HUES64 (cell line): ENCODE measurements around the gene KRTAP5-4.
"Not testable (repeated sequence)": the region's sequence is repeated elsewhere in the genome, so short reads cannot be mapped to it uniquely, and the experiment has no call there.

ENCODE experiments used
- H3K27ac ChIP-seq: 2 replicates; pipeline ENCODE4 v1.7.0; 2013; ENCODE audit warnings: low read depth, low read length, inconsistent platforms
- H3K27me3 ChIP-seq: 2 replicates; pipeline ENCODE4 v1.6.1; 2013; ENCODE audit warnings: mild to moderate bottlenecking, low read length; ENCODE audit not compliant: insufficient read depth
- H3K36me3 ChIP-seq: 2 replicates; pipeline ENCODE4 v1.6.1; 2013; ENCODE audit warnings: mild to moderate bottlenecking, low read length; ENCODE audit not compliant: insufficient read depth
- H3K4me1 ChIP-seq: 2 replicates; pipeline ENCODE4 v1.6.1; 2013; ENCODE audit warnings: mild to moderate bottlenecking, low read length, moderate library complexity; ENCODE audit not compliant: insufficient read depth
- H3K4me3 ChIP-seq: 2 replicates; pipeline ENCODE4 v1.5.1; 2013; ENCODE audit warnings: mild to moderate bottlenecking, low read length, moderate library complexity
- H3K9ac ChIP-seq: 2 replicates; pipeline ENCODE4 v1.6.1; 2013; ENCODE audit warnings: mild to moderate bottlenecking, low read depth, low read length
- H3K9me3 ChIP-seq: 2 replicates; pipeline ENCODE4 v1.6.1; 2013; ENCODE audit warnings: low read depth, low read length; ENCODE audit not compliant: insufficient read depth
- WGBS: fragments of 150-250, 120-280 bp; methylation state at CpG from one replicate; pipeline ENCODE4 v1.1.7; 2013; ENCODE audit warnings: missing lambda C conversion rate; 5-methylcytosine and 5-hydroxymethylcytosine counted together

Gene KRTAP5-4

DNA sequence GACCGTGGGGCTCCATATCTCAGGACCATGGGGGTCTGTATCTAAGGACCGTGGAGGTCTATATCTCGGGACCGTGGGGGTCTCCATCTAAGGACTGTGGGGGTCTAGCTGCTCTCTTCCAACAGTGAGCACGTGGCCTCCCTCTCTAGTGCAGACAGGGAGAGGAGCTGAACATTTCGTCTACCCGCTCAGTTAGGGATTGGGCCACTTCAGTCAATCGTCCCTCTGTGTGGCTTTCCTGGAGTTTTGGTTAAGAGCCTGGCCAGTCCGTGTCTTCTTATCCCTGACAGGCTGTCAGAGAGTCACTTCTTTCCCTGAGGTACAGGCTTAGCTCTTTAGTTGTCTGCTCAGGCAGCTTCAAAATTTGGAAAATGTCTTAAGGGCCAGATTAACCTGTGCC, 40.0 kb downstream of the KRTAP5-4 start:
- Histone ChIP-seq H3K4me1 (no peaks in the 10 kb centered on the region), H3K36me3 (no peaks in the 10 kb centered on the region), H3K9ac (no peak overlapping the region), H3K4me3 (no peak overlapping the region), H3K27me3 (0 out of 2 replicates have a peak, but pooled peaks cover under 1% of the 10 kb centered on the region), H3K27ac (no peak overlapping the region), H3K9me3 (no peaks in the 10 kb centered on the region)
- WGBS, result 90% methylated on average over 9 of the region's 9 CpGs

DNA sequence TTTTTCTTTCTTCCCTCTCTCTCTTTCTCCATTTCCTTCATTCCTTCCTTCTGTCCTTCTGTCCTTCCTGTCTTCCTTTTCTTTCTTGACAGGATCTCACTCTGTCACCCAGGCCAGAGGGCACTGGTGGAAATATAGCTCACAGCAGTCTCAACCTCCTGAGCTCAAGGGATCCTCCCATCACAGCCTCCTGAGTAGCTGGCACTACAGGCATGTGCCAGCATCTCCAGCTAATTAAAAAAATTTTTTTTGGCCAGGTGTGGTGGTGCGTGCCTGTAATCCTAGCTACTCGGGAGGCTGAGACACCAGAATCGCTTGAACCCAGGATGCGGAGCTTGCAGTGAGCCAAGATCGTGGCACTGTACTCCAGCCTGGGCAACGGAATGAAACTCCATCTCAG, 45.1 kb downstream of the KRTAP5-4 start:
- Histone ChIP-seq H3K9me3 (no peaks in the 10 kb centered on the region), H3K4me1 (no peaks in the 10 kb centered on the region; the same call in 1 of the 2 replicates), H3K9ac (no peak overlapping the region), H3K27me3 (peaks cover 42% of the 10 kb centered on the region), H3K36me3 (no peaks in the 10 kb centered on the region), H3K27ac (no peak overlapping the region), H3K4me3 (no peak overlapping the region)
- 87% methylated on average over 6 of the region's 6 CpGs for WGBS

DNA sequence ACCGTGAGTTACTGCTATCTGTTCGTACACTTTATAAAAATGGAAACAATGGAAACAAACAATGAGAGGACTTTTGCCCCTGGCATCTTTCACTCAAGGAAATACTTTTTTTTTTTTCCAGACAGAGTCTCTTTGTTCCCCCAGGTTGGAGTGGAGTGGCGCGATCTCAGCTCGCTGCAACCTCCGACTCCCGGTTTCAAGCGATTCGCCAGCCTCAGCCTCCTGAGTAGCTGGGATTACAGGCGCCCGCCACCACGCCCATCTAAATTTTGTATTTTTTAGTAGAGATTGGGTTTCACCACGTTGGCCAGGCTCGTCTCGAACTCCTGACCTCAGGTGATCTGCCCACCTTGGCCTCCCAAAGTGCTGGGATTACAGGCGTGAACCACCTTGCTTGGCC, 46.2 kb downstream of the KRTAP5-4 start:
- H3K27ac ChIP-seq, H3K4me1 ChIP-seq, H3K4me3 ChIP-seq, H3K9ac ChIP-seq, H3K9me3 ChIP-seq, H3K36me3 ChIP-seq: not testable (repeated sequence)
- WGBS, result 93% methylated on average over 16 of the region's 16 CpGs
- peaks cover 51% of the 10 kb centered on the region for H3K27me3 ChIP-seq

DNA sequence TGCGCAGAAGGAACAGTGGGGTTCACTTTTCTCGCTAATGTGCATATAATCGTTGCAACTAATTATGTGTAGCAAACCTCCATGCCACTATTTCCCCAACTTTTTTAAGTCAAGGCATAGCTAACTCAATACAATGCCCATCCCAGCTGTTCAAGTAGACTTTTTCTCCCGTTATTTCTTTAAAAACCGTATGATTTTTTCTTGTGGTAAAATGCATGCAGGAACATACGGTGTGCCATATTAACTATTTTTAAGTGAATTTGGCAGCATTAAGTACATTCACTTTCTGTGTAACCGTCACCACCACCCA, 47.0 kb downstream of the KRTAP5-4 start:
- Histone ChIP-seq H3K9me3 (no peaks in the 10 kb centered on the region), H3K4me3 (no peak overlapping the region), H3K36me3 (no peaks in the 10 kb centered on the region), H3K27ac (no peak overlapping the region), H3K27me3 (peaks cover 59% of the 10 kb centered on the region), H3K9ac (no peak overlapping the region), H3K4me1 (no peaks in the 10 kb centered on the region; the same call in 1 of the 2 replicates)
- WGBS, result 41% methylated on average over 7 of the region's 7 CpGs

DNA sequence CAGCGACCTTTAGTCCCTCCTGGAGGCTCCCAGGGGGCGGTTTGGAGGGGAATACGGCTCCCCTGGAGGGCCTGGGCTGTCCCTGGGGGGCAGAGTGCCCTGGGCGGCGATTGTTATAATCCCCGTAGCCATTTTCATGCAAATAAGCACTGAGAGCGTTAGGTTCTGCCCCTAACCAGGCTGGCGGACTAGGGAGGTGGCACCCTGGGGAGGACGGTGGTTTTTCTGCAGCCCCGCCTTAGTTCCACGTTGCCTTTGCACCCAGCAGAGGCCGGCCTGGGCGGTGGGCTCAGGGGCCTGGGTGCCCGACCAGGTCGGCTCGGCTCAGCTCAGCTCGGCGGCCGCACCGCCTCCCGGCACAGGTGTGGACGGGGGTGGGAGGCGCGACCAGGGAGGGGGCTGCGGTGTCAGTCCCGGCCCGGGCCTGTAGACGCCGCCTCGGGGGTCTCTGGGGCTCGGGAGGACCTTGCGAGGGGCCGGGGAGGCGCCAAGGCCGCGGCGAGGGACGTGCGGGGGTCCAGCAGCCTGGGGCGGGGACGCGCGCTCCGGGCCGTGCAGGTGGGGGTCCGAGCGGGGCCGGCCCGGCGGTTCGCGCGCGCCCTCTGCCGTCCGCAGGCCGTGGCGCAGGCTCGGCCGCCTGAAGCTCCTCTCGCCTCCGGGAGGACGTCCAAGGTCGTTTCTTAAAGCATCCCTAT, 47.6 kb downstream of the KRTAP5-4 start:
- peak overlapping the region; percentile 48 for H3K4me3 ChIP-seq
- under 1% methylated on average over 64 of the region's 64 CpGs for whole genome bisulfite sequencing

DNA sequence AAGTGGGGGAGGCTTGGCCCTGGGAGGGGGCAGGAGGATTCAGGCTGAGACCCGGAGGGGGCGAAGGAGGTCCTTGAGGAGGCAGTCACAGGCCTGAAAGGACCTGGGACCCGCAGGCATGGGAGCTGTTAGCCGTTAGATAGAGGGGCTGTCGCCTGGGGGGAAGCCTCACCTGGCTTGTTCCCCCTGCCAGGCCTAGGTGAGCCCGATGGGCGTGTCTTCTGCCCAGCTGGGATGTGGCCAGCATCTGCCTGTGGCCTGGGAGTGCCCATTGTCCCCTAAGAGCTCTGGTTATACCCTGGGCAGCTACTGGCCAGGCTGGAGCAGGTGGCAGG, 48.1 kb downstream of the KRTAP5-4 start:
- Histone ChIP-seq H3K9ac (no peak overlapping the region), H3K36me3 (no peaks in the 10 kb centered on the region)
- 4% methylated on average over 7 of the region's 7 CpGs for WGBS

More for the DNA sequence above, 47.6 kb downstream of the KRTAP5-4 start:
- H3K9ac ChIP-seq, result no peak overlapping the region
- no peaks in the 10 kb centered on the region for H3K9me3 ChIP-seq
- no peak overlapping the region for H3K27ac ChIP-seq
- no peaks in the 10 kb centered on the region; the same call in 1 of the 2 replicates for H3K4me1 ChIP-seq
- H3K27me3 ChIP-seq, result peaks cover 64% of the 10 kb centered on the region
- H3K36me3 ChIP-seq, result no peaks in the 10 kb centered on the region

DNA sequence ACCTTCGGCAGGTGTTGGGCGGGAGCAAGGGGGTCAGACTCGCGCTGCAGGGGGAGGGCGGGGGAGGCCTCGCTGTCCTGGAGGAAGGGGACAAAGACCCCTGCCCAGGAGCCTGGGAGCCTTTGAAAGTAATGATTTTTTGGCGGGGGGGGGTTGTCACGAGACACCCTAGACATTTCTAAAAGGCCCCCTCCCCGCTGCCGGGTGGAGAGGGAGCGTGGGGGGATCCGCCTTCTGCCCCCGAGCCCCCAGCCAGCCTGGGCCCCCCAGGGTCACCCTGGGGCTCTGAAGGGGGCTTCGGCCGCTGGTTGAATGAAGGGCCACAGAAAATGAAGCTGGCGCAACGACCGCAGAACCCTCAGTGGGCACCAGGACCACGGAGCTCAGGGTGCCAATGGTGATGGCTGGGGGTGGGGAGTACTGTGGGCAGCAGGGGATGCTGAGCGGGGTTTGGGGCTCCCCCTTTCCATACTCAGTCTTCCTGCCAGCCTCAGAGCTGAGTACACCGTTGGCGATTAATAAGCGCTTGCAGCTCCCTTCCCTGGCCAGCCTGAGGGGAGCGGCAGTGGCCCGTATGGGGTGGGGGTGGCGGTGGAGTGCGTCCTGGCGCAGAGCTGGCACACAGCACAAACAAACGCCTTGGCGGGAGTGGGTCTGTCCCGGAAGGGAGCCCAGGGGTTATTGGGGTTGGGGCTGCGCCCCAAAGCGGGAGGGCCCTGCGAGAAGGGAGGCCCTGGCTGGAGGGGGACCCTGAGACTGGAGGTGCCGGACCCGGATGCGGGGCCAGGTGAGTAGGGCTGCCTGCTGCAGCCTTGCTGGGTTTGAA, 48.6 kb downstream of the KRTAP5-4 start:
- Histone ChIP-seq H3K9ac (no peak overlapping the region), H3K27ac (no peak overlapping the region), H3K9me3 (no peaks in the 10 kb centered on the region), H3K36me3 (no peaks in the 10 kb centered on the region), H3K27me3 (peaks cover 74% of the 10 kb centered on the region), H3K4me3 (peak overlapping the region; percentile 48; the same call in 1 of the 2 replicates), H3K4me1 (peaks cover 6% of the 10 kb centered on the region; the same call in 1 of the 2 replicates)
- 11% methylated on average over 35 of the region's 37 CpGs for WGBS

More for the DNA sequence above, 48.1 kb downstream of the KRTAP5-4 start:
- H3K4me1 ChIP-seq, result peaks cover under 1% of the 10 kb centered on the region; the same call in 1 of the 2 replicates
- H3K27ac ChIP-seq, result no peak overlapping the region
- H3K27me3 ChIP-seq, result peaks cover 69% of the 10 kb centered on the region
- H3K9me3 ChIP-seq, result no peaks in the 10 kb centered on the region
- H3K4me3 ChIP-seq, result peak overlapping the region; percentile 48

DNA sequence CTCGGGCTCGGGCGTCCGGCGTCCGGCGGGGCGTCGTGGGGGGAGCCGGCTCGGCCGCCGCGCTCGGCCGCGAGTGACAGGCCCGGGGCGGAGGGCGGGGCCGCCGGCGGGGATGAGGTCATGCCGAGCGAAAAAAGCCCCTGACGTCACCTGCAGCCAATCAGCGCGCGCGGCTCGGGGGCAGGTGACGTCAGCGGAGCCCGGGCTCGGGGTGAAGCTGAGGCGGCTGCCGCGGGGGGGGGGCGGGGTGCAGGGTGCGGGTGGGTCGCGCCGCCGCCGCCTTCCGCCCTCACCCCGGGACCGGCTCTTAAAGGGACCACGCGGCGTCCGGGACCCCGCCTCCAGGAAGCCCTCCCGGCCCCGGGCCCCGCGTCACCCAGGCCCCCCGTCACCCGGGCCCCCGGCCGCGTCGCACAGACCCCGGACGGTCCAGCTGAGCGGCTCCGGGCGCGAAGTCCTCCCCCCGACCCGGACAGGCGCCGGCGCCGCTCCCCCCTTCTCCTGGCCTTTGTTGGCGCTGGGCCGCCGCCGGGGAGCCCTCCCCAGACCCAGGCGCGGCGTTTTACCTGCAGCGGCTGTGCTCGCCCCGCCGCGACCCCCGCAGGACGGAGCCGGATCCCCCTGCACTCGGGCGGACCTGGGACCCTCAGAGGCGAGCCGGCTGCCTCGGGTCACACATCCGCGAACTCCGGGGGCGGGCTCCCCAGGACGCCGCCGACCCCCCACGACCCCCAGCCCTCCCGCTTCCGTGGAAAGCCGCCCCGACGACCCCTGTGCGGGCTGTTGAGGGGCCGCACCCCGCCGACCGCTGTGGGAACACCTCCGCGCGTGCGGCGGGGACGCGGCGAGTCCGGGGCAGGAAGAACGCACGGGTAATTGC, 49.5 kb downstream of the KRTAP5-4 start, which contains the start of gene DUSP8:
Gene DUSP8 (minus strand): TSS at position 75 of the 880 bp plus-strand sequence. CDS start 6,445 bp downstream, outside the sequence.
- no peak within 1 kb of the TSS for H3K9ac ChIP-seq
- WGBS, result 1% methylated on average over 123 of the region's 124 CpGs
- H3K27me3 ChIP-seq, result peaks cover 74% of the 10 kb centered on the region
- H3K27ac ChIP-seq, result no peak within 1 kb of the TSS
- no peaks in the 10 kb centered on the region for H3K9me3 ChIP-seq
- peaks cover 6% of the 10 kb centered on the region; the same call in 1 of the 2 replicates for H3K4me1 ChIP-seq
- no peaks in the 10 kb centered on the region for H3K36me3 ChIP-seq
- peak within 1 kb of the TSS; percentile 51 for H3K4me3 ChIP-seq

DNA sequence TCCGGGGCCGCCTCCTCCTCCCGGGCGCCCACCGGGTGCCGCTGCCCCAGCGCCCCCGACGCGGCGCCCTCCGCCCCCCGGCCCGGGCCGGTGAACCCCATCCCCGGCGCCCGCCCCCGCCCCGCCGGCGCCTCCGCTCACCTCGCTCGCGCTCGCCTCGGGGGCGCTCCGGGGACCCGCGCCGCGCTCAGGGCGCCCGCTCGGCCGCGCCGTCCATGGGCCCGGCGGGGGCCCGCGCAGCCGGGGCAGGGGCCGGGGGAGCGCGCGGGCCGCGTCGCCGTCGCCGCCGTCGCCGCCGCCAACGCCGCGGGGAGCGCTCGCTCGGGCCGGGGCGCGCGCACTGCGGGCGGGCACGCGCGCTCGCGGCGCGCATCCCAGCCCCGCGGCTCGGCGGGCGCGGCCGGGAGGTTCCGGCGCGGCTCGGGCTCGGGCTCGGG, 50.2 kb downstream of the KRTAP5-4 start:
- H3K9ac ChIP-seq, result no peak overlapping the region
- H3K9me3 ChIP-seq, result no peaks in the 10 kb centered on the region
- H3K4me3 ChIP-seq, result peak overlapping the region; percentile 51
- H3K4me1 ChIP-seq, result peaks cover 6% of the 10 kb centered on the region; the same call in 1 of the 2 replicates
- no peak overlapping the region for H3K27ac ChIP-seq
- no peaks in the 10 kb centered on the region for H3K36me3 ChIP-seq
- under 1% methylated on average over 91 of the region's 91 CpGs for WGBS
- peaks cover 71% of the 10 kb centered on the region for H3K27me3 ChIP-seq
